ENCODE measurements around the gene CTSH. TPM values are rescaled to one million over a fixed set of nuclear protein-coding genes. Genes with fewer than 3 reads are reported as not detected.

Gene CTSH
- total and polyA plus RNA-seq, 2 of the 13 experiments (the other 11 are each of a cell fraction or from before 2014, with no cell fraction given): 265 to 653 TPM

DNA sequence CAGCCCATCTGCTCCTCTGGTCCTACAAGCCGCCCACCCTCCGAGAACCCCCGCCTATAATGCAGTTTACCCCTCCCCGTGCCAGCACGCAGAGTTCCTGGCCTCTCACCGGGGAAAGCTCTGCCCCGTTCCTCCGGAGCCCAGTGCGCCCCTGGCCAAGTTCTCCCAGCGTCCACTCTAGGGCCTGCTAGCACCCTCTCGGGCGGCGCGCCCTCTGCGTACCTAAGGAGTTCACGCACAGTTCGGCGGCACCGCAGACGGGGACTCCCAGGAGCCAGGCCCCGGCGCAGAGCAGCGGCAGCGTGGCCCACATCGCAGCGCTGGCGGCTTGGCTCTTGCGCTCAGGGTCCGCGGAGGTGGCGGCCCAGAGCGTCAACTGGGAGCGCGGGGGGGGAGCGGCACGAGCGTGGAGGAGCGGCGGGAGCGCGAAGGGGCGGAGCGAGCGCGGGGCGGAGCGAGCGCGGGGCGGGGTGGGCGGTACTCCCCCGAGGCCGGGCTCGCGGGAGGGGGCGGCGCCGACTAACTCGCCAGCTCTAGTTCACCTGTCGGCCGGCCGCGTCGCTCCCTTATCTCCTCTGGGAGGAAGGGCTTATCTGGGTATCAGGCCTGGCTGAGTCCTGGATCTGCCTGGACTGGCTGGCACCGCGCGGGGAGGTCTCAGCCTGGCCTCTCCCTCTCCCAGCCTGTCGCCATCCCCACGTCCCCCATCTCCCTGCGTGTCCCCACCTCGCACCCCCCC is at the start of gene CTSH (continued):
- TF ChIP-seq, protein P1, sequence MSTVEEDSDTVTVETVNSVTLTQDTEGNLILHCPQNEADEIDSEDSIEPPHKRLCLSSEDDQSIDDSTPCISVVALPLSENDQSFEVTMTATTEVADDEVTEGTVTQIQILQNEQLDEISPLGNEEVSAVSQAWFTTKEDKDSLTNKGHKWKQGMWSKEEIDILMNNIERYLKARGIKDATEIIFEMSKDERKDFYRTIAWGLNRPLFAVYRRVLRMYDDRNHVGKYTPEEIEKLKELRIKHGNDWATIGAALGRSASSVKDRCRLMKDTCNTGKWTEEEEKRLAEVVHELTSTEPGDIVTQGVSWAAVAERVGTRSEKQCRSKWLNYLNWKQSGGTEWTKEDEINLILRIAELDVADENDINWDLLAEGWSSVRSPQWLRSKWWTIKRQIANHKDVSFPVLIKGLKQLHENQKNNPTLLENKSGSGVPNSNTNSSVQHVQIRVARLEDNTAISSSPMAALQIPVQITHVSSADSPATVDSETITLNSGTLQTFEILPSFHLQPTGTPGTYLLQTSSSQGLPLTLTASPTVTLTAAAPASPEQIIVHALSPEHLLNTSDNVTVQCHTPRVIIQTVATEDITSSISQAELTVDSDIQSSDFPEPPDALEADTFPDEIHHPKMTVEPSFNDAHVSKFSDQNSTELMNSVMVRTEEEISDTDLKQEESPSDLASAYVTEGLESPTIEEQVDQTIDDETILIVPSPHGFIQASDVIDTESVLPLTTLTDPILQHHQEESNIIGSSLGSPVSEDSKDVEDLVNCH (CRISPR knock-in tag; IDR thresholded peaks at IDR 0.05): 0 out of 2 replicates have a peak, but pooled peaks have one; percentile 54
- TF ChIP-seq ZNF709 (CRISPR knock-in tag; IDR thresholded peaks at IDR 0.05): peak; percentile 82; the same call in 1 of the 2 replicates
- TF ChIP-seq ZNF552 (CRISPR knock-in tag; IDR thresholded peaks at IDR 0.05; ENCODE audit: borderline replicate concordance): peak; percentile 59; the same call in 1 of the 2 replicates
- TF ChIP-seq, protein P2, sequence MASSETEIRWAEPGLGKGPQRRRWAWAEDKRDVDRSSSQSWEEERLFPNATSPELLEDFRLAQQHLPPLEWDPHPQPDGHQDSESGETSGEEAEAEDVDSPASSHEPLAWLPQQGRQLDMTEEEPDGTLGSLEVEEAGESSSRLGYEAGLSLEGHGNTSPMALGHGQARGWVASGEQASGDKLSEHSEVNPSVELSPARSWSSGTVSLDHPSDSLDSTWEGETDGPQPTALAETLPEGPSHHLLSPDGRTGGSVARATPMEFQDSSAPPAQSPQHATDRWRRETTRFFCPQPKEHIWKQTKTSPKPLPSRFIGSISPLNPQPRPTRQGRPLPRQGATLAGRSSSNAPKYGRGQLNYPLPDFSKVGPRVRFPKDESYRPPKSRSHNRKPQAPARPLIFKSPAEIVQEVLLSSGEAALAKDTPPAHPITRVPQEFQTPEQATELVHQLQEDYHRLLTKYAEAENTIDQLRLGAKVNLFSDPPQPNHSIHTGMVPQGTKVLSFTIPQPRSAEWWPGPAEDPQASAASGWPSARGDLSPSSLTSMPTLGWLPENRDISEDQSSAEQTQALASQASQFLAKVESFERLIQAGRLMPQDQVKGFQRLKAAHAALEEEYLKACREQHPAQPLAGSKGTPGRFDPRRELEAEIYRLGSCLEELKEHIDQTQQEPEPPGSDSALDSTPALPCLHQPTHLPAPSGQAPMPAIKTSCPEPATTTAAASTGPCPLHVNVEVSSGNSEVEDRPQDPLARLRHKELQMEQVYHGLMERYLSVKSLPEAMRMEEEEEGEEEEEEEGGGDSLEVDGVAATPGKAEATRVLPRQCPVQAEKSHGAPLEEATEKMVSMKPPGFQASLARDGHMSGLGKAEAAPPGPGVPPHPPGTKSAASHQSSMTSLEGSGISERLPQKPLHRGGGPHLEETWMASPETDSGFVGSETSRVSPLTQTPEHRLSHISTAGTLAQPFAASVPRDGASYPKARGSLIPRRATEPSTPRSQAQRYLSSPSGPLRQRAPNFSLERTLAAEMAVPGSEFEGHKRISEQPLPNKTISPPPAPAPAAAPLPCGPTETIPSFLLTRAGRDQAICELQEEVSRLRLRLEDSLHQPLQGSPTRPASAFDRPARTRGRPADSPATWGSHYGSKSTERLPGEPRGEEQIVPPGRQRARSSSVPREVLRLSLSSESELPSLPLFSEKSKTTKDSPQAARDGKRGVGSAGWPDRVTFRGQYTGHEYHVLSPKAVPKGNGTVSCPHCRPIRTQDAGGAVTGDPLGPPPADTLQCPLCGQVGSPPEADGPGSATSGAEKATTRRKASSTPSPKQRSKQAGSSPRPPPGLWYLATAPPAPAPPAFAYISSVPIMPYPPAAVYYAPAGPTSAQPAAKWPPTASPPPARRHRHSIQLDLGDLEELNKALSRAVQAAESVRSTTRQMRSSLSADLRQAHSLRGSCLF (CRISPR knock-in tag; IDR thresholded peaks at IDR 0.05; ENCODE audit: borderline replicate concordance): no peak
- peak; percentile 90; the same call in 1 of the 2 replicates for TF ChIP-seq ZBTB38 (CRISPR knock-in tag; IDR thresholded peaks at IDR 0.05)
- no peak for TF ChIP-seq POLR2AphosphoS2 (IDR thresholded peaks at IDR 0.05; ENCODE audit: low read depth, low read length)
- TF ChIP-seq SMAD9 (CRISPR knock-in tag; IDR thresholded peaks at IDR 0.05): no peak
- no peak; the same call in none of the 2 replicates for TF ChIP-seq ZNF160 (CRISPR knock-in tag; IDR thresholded peaks at IDR 0.05)
- peak; percentile 59; the same call in 1 of the 2 replicates for TF ChIP-seq TARDBP (CRISPR knock-in tag; IDR thresholded peaks at IDR 0.05)
- TF ChIP-seq, protein P3, sequence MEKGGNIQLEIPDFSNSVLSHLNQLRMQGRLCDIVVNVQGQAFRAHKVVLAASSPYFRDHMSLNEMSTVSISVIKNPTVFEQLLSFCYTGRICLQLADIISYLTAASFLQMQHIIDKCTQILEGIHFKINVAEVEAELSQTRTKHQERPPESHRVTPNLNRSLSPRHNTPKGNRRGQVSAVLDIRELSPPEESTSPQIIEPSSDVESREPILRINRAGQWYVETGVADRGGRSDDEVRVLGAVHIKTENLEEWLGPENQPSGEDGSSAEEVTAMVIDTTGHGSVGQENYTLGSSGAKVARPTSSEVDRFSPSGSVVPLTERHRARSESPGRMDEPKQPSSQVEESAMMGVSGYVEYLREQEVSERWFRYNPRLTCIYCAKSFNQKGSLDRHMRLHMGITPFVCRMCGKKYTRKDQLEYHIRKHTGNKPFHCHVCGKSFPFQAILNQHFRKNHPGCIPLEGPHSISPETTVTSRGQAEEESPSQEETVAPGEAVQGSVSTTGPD (CRISPR knock-in tag; IDR thresholded peaks at IDR 0.05): no peak
- TF ChIP-seq, protein P4, sequence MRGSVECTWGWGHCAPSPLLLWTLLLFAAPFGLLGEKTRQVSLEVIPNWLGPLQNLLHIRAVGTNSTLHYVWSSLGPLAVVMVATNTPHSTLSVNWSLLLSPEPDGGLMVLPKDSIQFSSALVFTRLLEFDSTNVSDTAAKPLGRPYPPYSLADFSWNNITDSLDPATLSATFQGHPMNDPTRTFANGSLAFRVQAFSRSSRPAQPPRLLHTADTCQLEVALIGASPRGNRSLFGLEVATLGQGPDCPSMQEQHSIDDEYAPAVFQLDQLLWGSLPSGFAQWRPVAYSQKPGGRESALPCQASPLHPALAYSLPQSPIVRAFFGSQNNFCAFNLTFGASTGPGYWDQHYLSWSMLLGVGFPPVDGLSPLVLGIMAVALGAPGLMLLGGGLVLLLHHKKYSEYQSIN (CRISPR knock-in tag; IDR thresholded peaks at IDR 0.05; ENCODE audit: borderline replicate concordance): no peak
- no peak for TF ChIP-seq NFKBIZ (CRISPR knock-in tag; IDR thresholded peaks at IDR 0.05)
- TF ChIP-seq, protein P5, sequence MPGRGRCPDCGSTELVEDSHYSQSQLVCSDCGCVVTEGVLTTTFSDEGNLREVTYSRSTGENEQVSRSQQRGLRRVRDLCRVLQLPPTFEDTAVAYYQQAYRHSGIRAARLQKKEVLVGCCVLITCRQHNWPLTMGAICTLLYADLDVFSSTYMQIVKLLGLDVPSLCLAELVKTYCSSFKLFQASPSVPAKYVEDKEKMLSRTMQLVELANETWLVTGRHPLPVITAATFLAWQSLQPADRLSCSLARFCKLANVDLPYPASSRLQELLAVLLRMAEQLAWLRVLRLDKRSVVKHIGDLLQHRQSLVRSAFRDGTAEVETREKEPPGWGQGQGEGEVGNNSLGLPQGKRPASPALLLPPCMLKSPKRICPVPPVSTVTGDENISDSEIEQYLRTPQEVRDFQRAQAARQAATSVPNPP (CRISPR knock-in tag; IDR thresholded peaks at IDR 0.05): no peak
- peak; percentile 87; the same call in 1 of the 2 replicates for TF ChIP-seq CCDC6 (CRISPR knock-in tag; IDR thresholded peaks at IDR 0.05)
- peak; percentile 12; the same call in 1 of the 2 replicates for TF ChIP-seq HNF4A (CRISPR knock-in tag; IDR thresholded peaks at IDR 0.05)
- TF ChIP-seq, protein P6, sequence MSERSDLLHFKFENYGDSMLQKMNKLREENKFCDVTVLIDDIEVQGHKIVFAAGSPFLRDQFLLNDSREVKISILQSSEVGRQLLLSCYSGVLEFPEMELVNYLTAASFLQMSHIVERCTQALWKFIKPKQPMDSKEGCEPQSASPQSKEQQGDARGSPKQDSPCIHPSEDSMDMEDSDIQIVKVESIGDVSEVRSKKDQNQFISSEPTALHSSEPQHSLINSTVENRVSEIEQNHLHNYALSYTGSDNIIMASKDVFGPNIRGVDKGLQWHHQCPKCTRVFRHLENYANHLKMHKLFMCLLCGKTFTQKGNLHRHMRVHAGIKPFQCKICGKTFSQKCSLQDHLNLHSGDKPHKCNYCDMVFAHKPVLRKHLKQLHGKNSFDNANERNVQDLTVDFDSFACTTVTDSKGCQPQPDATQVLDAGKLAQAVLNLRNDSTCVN (CRISPR knock-in tag; IDR thresholded peaks at IDR 0.05; ENCODE audit: borderline replicate concordance): no peak
